Measurements from ENCODE around the gene GABRG3.

Gene GABRG3

GRCh38 chr15:27111323-27111722 is 140.3 kb downstream of the GABRG3 start:
- no peak for ATAC-seq

- ATAC-seq = no peak
These were observed 143.5 kb downstream of the GABRG3 start for GRCh38 chr15:27114473-27114872.

GRCh38 chr15:27119695-27120266 is 148.8 kb downstream of the GABRG3 start:
- ATAC-seq = no peak

DNA sequence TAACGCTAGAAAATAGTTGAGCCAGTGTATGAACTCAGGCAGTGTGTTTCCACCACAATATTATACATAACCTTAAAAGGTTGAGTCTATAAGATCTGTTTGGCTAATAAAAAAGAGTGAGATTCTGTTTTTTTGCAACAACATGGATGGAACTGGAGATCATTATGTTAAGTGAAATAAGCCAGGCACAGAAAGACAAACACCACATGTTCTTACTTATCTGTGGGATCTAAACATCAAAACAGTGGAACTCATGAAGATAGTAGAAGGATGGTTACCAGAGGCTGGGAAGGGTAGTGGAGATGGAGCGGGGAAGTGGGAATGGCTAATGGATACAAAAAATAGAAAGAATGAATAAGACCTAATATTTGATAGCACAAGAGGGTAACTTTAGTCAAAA is 150.7 kb downstream of the GABRG3 start:
- ATAC-seq = no peak

- ATAC-seq = no peak
These were observed 152.3 kb downstream of the GABRG3 start for GRCh38 chr15:27123291-27123690.

DNA sequence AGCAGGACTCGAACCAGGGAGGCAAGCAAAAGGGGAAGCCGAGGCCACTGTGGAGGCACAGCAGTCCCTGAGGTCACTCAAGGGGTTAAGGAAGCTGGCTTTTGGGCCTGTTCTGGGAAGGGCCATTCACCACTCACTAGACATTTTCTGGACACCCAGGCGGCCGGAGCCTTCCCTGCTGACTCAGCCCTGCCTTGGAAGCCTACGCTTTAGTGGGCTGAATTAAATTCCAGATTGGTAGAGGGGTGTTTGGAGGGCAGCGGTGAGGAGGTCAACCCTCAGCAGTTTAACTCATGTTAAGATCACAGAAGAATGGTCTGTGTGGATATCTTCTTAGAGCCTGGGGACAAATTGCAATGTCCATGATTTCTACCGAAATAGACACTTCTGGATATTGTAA is 152.8 kb downstream of the GABRG3 start:
- no peak for ATAC-seq

DNA sequence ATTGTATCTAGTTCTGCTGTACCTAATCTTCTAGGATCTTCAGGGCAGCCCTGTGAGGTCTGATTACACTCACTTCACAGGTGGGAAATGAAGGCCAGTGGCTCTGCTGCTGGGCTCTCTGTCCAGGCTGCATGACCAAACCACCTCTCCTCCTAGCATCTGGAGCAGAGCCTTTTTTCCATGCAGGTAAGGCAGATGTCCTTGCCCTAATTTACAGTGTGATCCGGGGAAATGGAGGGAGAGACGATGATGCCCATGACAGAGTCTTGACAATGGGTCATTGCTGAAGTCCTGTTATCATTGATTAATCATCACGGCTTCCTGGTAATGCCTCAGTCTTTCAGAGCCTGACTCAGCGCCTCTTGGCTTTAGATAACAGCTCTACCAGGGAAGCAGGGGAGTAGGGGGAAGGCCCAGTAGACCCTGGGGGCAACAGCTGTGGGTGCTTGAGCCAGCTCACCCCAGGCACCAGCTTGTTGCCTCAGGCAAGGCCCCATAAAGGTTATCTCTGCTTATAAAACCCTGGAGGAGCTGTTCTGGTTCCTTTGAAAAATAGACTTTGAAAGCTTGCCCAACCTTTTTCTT is 153.4 kb downstream of the GABRG3 start:
- ATAC-seq = no peak

- no peak for ATAC-seq
These were observed 154.2 kb downstream of the GABRG3 start for GRCh38 chr15:27125185-27125584.

GRCh38 chr15:27126449-27126848 is 155.5 kb downstream of the GABRG3 start:
- ATAC-seq = no peak

DNA sequence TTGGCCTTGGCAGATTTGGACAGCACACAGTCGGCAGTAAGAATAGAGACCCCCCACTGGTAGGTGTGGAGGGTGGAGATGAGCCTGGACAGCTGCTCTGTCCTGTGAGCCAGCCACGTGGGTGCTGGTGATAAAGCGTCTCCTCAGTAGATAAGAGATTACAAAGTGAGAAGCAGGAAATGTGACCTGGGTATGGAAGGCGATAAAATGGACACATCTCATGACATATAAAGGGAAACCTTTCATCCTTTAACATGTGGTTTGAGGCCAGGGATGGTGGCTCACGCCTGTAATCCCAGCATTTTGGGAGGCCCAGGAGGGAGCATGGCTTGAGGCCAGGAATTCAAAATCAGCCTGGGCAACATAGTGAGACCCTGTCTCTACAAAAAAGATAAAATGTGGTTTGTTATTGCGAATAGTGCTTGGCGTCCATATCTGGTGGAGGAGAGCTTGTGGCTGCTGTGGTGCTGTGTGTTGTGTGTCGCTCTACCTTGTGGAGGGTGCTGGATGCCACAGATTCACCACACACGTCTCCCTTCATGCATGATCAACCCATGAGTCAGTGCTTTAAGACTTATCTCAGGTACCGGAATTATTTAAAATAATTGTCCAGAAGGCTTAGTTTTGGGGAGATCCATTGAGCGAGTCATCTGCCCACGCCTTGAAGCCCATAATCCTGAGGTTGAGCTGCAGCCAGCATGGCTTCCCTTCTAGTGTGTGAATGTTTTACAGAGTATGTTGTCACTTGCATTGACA is 157.0 kb downstream of the GABRG3 start:
- no peak for ATAC-seq

- ATAC-seq = no peak
These were observed 162.3 kb downstream of the GABRG3 start for GRCh38 chr15:27133249-27133648.

GRCh38 chr15:27134481-27134880 is 163.5 kb downstream of the GABRG3 start:
- no peak for ATAC-seq

GRCh38 chr15:27135151-27135550 is 164.2 kb downstream of the GABRG3 start:
- no peak for ATAC-seq

GRCh38 chr15:27137127-27137526 is 166.1 kb downstream of the GABRG3 start:
- ATAC-seq = no peak

- no peak for ATAC-seq
These were observed 194.6 kb downstream of the GABRG3 start for GRCh38 chr15:27165590-27165989.

GRCh38 chr15:27166917-27167316 is 195.9 kb downstream of the GABRG3 start:
- no peak for ATAC-seq

GRCh38 chr15:27167738-27168137 is 196.8 kb downstream of the GABRG3 start:
- ATAC-seq = no peak

DNA sequence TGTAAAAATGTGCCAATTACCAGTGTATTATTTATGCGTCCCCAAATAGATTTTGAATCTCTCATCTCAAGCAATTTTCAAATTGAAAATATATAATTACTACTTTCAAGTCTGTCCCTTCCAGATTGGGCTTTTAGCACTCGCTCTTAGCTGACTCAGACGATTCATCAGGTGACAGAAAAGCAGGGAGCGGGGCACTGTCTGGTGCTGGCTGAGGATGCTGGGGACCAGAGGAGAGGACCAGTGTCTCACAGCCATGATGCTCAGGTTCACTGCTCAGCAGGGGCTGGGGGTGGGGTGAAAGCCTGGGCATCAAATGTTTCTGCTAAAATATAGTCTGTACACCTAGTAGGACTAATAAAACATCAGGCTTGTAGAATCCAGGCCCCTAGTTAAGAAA is 199.9 kb downstream of the GABRG3 start:
- no peak for ATAC-seq

- no peak for ATAC-seq
These were observed 201.8 kb downstream of the GABRG3 start for GRCh38 chr15:27172821-27173220.

GRCh38 chr15:27175472-27176153 is 204.6 kb downstream of the GABRG3 start:
- no peak for ATAC-seq

DNA sequence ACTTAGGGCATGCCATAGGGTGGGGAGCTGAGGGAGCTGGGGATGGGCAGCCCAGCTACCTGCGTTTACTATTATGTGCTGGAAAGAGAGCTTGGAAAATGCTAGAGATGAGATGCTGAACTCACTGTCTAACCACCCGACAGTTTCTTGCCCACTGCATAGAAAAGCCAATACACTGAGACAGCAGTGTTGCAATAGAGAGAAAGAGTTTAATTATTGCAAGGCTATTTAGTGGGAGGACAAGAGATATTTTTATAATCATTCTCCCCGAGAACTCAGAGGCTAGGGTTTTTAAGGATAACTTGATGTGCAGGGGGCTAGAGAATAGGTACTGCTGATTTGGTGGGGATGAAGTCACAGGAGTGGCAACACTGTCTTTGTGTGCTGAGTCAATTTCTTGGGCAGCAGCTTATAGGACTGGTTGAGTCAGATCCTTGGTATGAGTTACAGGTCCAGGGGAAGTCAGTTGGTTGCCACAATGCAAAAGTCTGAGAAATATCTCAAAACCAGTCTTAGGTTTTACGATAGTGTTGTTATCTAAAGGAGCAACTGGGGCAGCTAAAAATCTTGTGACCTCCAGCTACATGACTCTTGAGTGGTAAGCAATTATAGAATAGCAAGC is 205.9 kb downstream of the GABRG3 start:
- ATAC-seq = no peak

GRCh38 chr15:27179789-27180188 is 208.8 kb downstream of the GABRG3 start:
- ATAC-seq = no peak

DNA sequence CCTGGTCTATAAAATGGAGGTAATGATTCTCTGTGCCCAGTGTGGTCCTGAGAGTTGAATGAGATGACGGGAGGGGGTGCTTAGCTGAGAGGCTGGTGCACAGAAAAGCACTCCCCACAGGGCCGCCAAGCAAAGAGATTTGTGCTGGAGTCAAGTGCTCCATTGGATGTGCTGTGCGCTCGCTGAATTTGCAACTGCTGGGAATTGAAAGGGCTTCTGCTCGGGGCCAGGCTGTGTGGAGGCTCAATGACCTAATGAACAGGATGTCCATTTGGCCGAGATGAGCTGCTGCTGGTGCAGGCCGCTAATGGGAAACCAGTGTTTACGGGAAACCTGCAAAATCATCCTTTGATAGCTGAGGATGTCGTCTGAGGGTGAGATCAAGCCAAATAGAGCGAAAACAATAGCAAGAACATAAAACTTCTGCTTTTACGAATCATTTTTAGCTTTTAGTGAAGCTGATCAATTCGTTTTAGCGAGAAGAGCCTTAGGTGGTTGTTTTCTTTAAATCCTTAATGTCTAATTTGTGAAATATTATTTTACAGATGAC is 211.7 kb downstream of the GABRG3 start:
- no peak for ATAC-seq

All from activated CD4-positive, CD25-positive, alpha-beta regulatory T cell treated with anti-CD3 and anti-CD28 coated beads, Interleukin-2, amount 50 U/mL, for 24 hours (primary cell).